Left lobe of liver (tissue), 2 donors: ENCODE data around the gene HBE1. TPM values are rescaled to one million over a fixed set of nuclear protein-coding genes. Genes with fewer than 3 reads are reported as not detected.

Experiments used
- ATAC-seq: fragments of 200-7000 bp; cut with Tn5 transposase; one replicate; pipeline ENCODE4 v1.9.1; 2020; ENCODE audit warnings: mild to moderate bottlenecking, moderate library complexity
- DNase-seq: peaks from one replicate; pipeline ENCODE4 v3.0.0-alpha.2; 2020; ENCODE audit warnings: low spot score
- total RNA-seq: library from RNA; stranded (reverse); gene quantifications from one replicate; pipeline ENCODE4 v1.2.1, GENCODE V29; 2021
- donor health status: DM: no; HTN: no; CAD: no; lungs with moderate emphysema.
- donor health status: DM: no; HTN: yes; CAD: no.

Gene HBE1
- total RNA-seq, 1 donor from 2014 or later, result 1.9 TPM

- ATAC-seq, result no peak
- DNase-seq, result no peak
These were observed 16.6 kb upstream of the HBE1 start for GRCh38 chr11:5286351-5286750.

- no peak for ATAC-seq
These were observed 16.1 kb upstream of the HBE1 start for GRCh38 chr11:5285703-5286340.

GRCh38 chr11:5284637-5285036 lies 14.9 kb upstream of the HBE1 start:
- DNase-seq (no peak), ATAC-seq (no peak)

More at GRCh38 chr11:5285703-5286340, 16.1 kb upstream of the HBE1 start:
- DNase-seq, result no peak

- ATAC-seq, result no peak
- no peak for DNase-seq
These were observed 14.1 kb upstream of the HBE1 start for GRCh38 chr11:5283882-5284281.

GRCh38 chr11:5283086-5283485 lies 13.3 kb upstream of the HBE1 start:
- ATAC-seq (no peak), DNase-seq (no peak)

- ATAC-seq (no peak), DNase-seq (no peak)
These were observed 12.9 kb upstream of the HBE1 start for GRCh38 chr11:5282628-5283027.

GRCh38 chr11:5281596-5281995 lies 11.9 kb upstream of the HBE1 start:
- DNase-seq, result no peak
- no peak for ATAC-seq

- DNase-seq, result no peak
- peak; percentile 46 for ATAC-seq
These were observed 10.9 kb upstream of the HBE1 start for GRCh38 chr11:5280582-5281102.

GRCh38 chr11:5279471-5280090 lies 9.8 kb upstream of the HBE1 start:
- no peak for DNase-seq
- no peak for ATAC-seq

- DNase-seq, result no peak
These were observed 8.2 kb upstream of the HBE1 start for GRCh38 chr11:5277807-5278382.

GRCh38 chr11:5276697-5277096 lies 7.0 kb upstream of the HBE1 start:
- DNase-seq (no peak), ATAC-seq (no peak)

More at GRCh38 chr11:5277807-5278382, 8.2 kb upstream of the HBE1 start:
- ATAC-seq, result no peak

GRCh38 chr11:5275369-5276110 lies 5.8 kb upstream of the HBE1 start:
- DNase-seq (no peak), ATAC-seq (no peak)

GRCh38 chr11:5274395-5274794 lies 4.7 kb upstream of the HBE1 start:
- no peak for ATAC-seq
- no peak for DNase-seq

GRCh38 chr11:5272395-5273017 lies 2.8 kb upstream of the HBE1 start:
- no peak for DNase-seq
- ATAC-seq, result no peak

- DNase-seq, result no peak
- ATAC-seq, result no peak
These were observed 2.6 kb downstream of the HBE1 start for GRCh38 chr11:5267033-5267563.

GRCh38 chr11:5266609-5267008 lies 3.1 kb downstream of the HBE1 start:
- ATAC-seq, result no peak
- no peak for DNase-seq

GRCh38 chr11:5265832-5266231 lies 3.9 kb downstream of the HBE1 start:
- no peak for ATAC-seq
- DNase-seq, result no peak

- DNase-seq, result no peak
These were observed 11.0 kb downstream of the HBE1 start for GRCh38 chr11:5258543-5259262.

GRCh38 chr11:5257296-5257695 lies 12.4 kb downstream of the HBE1 start:
- ATAC-seq (no peak), DNase-seq (no peak)

More at GRCh38 chr11:5258543-5259262, 11.0 kb downstream of the HBE1 start:
- ATAC-seq, result no peak
